GM19023 (cell line): ENCODE results near the gene KIF13A.
"Not testable (repeated sequence)": the region's sequence is repeated elsewhere in the genome, so short reads cannot be mapped to it uniquely, and the experiment has no call there.

Experiments
- ATAC-seq: cut with Tn5 transposase; IDR thresholded peaks from one replicate; pipeline ENCODE4 v1.9.1; 2021; ENCODE audit warnings: mild to moderate bottlenecking, moderate library complexity; ENCODE audit not compliant: unreplicated experiment

Gene KIF13A

DNA sequence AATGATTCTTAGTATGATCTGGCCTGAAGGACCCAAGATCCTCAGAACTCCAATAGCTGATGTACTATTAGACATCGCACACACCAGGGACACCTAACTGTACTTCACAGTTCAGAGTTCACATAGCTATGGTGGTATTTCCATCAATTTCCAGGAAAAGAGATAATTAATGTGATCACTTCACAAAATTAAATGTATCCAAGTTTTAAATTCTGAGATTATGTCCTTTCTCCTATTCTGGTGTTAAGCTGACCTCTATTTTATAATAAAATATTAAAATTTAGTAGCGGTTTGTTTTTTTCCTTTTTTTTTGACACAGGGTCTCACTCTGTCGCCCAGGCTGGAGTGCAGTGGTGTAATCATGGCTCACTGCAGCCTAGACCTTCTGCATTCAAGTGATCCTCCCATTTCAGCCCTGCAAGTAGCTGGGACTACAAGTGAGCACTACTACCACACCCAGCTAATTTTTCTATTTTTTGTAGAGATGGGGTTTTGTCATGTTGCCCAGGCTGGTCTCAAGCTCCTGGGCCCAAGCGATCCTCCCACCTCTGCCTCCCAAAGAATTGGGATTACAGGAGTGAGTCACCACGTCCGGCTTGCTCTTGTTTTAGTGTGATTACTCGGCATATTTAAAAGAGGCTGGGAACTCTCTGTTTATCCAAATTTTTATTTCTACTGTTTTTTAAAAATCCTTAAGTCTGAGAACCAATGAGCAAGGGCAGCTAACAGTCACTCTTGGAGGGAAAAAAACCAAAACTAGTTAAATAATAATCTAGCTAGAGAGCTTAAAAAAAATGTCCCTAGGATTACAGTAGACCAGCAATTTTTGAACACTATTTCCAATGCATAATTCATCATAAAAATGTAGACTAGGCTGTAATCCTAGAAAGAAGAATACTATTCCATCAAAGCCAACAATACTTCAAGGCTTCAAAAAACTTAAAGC is 16.0 kb downstream of the KIF13A start:
- ATAC-seq: no peak

DNA sequence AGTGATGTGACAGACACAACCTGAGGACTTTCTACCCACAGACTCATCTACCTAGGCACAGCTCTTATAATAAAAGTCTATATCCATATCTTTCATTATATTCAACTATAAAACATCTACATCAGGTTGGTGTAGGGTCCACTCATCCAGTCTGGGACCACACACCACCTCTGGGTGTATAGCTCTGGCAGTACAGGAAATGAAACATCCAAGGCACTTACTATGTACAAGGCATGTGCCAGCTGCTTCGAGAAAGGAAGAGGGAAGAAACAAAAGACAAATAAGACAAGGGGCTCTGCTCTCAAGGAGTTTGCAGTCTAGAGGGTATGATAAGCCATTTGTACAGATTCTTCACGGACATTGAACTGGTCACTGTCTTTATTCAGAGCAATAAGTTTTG is 18.6 kb downstream of the KIF13A start:
- ATAC-seq: no peak

DNA sequence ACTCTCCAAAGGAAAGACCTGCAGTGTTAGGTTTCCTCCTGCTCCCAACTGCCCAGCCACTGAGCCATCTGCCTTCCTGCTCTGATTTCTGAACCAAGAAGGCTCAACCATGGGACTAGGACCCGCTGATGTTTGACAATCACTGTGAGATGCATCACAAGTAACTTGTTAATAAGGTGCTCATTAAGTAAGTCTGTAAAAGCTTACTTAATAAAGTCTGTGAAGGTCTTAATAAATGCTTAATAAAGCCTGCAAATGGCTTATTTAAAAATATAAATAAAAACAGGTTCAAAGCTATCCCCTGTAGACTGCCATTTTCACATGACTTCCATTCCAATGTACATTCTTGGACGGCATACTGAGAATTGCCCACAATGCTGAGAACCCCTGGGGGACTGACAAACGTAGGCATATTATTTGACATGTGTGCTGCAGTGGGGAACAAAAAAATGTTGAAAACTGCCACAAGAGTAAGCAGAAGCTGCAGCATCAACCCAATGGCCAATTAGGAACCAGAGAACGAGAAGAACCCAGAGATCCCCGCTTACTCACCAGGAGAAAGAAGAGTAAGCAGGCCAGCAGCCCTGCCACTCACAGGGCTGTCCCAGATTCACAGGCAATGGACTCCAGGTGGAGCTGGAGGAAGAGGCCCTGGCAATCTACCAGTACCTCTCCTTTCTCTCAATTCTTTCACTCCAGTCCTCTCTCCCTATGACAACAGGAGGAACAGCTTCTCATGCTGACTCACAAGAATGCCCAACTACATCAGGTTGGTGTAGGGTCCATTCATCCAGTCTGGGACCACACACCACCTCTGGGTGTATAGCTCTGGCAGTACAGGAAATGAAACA is 19.5 kb downstream of the KIF13A start:
- no peak for ATAC-seq

DNA sequence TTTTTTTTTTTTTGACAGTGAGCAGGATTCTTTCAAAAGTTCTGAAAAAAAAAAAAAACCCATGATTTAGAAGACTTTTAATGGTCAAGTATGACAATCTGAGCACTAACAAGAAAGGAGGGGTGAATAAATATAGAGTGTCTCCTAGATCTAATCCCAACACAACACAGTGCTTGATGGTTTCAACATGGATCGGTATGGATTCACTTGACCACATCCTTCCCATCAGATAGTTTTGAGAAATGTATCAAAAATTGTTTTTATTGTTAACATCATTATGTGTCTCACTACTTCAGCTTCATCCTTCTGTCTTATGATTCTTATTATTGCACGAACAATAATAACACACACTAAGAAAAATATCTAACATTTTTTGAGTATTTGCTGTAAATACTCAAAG is 21.0 kb downstream of the KIF13A start:
- no peak for ATAC-seq

DNA sequence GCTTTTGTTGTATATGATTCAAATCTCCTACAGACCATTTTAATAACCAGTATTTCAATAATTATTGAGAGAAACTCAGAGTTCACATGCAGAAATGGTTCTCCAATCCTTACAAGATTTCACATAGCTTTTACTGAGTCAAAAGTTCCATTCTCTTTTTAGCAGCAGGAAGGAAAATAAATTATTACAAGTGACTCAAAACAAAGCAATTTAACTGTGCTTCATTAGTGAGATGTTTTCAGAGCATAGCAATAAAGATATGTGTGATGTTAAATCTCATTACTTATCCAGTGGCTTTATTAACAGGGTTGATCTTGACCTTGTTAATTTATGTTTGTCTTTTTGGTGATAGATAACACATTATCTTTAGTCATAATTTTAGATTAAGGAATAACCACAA is 22.0 kb downstream of the KIF13A start:
- ATAC-seq: no peak

DNA sequence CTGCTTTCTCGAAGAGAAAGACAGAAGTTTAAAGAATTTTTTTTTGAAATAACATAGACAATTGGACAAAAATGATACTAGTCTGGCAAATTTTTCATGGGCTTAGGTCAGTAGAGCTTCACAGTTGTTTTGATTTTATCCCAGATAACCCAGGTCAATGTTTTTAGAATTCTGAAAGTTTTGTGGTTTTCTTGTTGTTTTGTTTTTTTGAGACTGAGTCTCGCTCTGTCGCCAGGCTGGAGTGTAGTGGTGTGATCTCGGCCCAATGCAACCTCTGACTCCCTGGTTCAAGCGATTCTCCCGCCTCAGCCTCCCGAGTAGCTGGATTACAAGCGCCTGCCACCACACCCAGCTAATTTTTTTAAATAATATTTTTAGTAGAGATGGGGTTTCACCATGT is 22.8 kb downstream of the KIF13A start:
- no peak for ATAC-seq

DNA sequence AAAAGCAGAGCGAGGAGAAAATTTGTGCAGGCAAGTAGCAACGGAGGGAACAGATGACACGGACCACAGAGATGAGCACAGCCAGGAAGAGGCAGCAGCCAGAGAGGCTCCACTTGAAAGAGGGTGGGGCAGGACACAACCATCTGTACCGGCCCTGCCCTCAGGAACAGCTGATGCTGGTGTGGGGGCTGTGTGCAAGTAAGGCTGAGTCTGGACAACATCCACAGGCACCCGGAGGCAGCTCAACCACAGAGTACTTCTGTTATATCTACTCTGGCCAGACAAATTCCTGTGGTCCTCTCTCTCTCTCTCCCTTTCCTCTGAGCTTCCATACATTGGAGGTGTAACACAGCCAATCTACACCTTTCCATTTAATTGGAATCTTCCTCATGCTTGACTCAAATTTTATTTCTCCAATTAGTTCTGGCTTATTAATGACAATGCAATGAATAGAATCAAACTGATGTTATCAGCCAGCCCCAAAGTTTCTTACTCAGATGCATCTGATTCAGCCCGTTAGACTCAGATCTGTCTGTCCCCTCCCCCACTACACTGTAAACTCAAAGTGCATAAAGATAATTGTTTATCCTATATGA is 24.9 kb downstream of the KIF13A start:
- ATAC-seq: no peak

DNA sequence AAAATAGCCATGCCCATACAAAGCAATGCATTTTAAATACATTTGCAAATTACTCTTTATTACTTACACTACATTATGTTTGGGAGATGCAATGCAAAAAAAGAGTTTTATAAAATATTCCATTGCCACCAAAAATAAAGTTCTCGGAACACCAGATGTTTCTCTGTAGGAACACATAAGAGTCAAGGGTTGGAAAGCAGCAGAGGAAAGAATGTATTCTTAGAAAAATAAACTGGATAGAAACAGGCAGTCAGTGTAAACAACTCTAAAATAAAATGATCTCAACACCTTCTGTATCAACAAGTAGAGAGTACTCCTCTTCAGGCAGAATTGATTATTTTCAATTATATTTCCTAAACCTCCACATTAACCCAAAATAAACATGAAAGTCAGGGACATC is 28.1 kb downstream of the KIF13A start:
- no peak for ATAC-seq

DNA sequence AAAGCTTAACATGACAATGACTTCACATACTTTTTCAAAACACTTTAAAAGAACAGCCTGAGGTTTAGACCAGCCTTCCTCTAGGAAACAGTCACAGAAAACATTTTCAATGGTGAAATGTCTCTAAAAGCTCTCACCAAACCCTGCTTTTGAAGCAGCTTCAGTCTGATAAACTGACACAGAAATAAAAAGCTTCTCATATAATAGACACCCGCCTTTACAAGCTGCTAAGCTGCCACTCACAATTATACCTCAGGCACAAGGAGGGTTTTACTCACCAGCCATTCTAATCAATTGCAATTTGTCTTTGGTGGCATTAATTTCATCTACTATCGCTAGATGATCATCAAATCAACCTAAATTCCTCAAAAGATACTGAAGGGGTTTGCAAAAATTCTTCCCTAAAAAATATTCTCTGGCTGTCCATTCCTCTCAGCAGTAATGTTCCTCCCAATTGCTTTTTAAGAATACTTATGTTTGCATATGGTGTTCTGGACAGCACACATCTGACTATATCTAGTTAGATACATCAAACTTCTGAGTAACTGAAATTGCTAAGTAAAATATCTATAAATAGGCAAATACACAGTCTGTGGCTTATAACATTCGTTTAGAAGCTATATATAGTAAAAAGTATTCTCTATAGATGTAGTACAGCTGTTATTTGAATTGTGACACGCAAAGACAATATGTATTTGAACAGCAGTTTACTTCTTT is 29.4 kb downstream of the KIF13A start:
- no peak for ATAC-seq

DNA sequence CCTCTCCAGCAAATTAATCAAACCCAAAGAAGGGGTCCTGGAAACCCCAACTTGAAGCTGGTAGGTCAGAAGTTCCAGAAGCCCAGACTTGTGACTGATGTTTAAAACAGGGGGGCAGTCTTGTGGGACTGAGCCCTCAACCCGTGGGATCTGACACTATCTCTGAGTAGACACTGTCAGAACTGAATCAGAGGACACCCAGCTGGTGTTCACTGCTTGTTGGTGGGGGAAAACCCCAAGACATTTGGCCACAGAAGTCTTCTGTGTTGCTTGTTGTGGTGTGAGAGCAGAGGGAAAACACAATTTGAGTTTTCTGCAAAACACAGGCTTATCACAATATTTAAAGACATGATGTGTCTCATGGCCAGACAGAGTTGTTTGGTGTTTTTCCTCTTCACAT is 29.9 kb downstream of the KIF13A start:
- ATAC-seq: peak; percentile 93

DNA sequence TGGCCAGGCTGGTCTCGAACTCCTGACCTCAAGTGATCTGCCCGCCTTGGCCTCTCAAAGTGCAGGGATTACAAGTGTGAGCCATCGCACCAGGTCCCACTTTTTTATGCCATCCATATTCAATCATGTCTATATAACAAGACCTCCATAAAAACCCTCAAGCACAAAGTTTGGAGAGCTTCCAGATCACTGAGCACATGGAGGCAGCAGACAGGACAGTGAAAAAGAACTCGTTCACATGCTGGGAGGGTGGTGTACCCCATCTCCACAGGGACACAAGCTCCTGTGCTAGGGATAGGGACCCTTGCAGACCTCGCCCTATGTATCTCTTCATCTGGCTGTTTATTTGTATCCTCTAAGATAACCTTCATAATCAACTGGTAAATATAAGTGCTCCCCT is 30.3 kb downstream of the KIF13A start:
- peak; percentile 10 for ATAC-seq

DNA sequence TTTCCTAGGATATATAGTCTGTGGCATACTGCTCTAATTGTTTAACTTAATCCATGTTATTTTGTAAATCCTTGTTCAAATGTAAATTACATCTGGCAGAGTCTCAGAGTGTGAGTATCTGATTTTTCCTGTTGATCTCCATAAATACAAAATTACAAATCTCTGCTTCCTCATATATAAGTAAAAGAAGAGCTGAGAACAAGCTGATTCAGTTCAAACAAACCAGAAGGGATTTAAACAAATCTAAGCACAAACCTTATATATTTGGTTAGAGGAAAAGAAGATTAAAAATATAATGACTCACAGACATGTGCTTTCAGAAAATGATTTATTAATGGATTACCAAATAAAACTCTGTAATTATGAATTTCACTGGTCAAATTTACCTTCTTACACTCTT is 37.3 kb downstream of the KIF13A start:
- ATAC-seq: no peak

DNA sequence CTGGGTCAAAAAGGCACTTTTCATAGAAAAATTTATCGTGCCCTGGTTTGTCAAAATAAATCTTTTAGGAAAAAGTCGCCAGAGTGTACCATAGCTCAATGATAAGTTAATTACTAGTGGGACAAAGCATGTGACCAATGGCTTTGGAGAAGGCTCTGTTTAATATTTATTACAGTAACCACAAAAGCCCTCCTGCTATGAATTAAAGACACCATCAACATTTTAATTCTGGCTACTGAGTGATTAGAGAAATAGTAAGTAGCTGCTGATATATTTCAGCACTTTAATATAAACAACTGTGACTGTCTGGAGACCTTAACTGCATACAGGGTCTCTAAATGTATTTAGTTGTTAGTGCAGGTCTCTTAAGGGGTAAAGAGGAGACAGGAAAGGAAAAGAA is 38.3 kb downstream of the KIF13A start:
- no peak for ATAC-seq

DNA sequence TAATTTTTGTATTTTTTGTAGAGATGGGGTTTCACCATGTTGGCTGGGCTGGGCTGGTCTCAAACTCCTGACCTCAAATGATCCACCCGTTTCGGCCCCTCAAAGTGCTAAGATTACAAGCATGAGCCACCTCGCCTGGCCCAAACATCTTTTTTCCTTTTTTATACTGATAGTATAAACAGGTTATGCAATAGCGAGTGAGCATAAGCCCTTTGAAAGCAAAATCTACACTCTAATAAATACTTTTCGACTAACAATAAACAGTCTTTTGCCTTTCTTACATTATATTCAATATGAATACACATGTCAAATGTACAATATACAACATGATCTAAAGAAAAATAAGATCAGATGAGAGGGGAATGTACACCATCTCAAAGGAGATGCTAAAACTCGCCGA is 38.7 kb downstream of the KIF13A start:
- no peak for ATAC-seq

DNA sequence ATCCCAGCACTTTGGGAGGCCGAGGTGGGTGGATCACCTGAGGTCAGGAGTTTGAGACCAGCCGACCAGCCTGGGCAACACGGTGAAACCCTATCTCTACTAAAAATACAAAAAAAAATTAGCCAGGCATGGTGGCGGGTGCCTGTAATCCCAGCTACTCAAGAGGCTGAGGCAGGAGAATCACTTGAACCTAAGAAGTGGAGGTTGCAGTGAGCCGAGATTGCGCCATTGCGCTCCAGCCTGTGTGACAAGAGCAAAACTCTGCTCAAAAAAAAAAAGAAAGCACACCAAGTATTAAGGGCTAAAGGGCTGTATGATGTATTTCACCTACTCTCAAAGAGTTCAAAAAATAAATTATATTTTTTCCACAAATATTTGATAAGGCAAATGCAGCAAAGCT is 39.9 kb downstream of the KIF13A start:
- not testable (repeated sequence) for ATAC-seq

DNA sequence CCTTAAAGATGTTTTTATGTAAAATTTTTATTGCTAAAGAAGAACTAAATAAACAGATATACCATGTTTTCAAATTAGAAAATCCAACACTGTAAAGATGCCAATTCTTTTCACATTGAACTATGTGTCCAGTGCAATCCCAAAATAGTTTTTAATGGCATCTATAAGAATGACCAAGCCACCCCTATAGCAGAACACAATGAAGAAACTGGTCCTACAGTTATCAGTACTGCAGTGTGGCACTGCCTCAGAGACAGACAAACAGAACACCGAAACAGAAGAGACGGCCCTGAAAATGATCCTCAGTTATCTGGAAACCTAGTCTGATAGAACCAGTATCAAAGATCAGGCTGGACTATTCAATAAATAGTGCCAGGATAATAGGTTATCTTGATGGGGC is 41.9 kb downstream of the KIF13A start:
- no peak for ATAC-seq

DNA sequence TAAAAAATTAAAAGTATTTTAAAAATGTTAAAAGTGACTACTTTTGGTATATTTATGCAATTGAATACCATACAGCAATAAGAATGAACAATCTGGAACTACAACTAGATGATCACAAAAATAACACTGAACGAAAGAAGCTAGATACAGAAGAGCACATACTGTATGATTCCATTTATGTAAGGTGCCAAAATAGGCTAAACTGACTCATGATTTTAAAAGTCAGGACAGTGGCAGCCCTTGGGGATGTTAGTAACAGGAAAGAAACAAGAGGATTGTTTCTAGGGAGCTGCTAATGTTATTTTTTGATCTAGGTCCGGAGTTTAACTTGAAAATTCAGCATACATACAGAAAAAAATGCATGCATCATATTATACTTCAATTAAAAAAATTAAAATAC is 42.3 kb downstream of the KIF13A start:
- no peak for ATAC-seq

DNA sequence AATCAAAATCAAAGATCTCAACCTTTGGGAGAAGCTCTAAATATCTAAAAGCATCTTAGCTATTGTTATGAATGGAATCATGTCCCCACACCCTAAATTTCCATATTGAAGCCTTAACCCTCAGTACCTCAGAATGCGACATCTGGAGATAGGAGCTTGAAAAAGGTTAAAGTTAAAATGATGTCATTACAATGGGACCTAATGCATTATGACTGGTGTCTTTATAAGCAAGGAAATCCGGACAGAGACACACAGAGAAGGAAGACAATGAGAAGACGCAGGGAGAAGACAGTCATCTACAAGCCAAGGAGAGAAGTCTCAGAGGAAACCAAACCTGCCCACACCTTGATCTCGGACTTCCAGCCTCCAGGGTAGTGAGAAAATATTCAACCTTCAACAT is 46.1 kb downstream of the KIF13A start:
- no peak for ATAC-seq

DNA sequence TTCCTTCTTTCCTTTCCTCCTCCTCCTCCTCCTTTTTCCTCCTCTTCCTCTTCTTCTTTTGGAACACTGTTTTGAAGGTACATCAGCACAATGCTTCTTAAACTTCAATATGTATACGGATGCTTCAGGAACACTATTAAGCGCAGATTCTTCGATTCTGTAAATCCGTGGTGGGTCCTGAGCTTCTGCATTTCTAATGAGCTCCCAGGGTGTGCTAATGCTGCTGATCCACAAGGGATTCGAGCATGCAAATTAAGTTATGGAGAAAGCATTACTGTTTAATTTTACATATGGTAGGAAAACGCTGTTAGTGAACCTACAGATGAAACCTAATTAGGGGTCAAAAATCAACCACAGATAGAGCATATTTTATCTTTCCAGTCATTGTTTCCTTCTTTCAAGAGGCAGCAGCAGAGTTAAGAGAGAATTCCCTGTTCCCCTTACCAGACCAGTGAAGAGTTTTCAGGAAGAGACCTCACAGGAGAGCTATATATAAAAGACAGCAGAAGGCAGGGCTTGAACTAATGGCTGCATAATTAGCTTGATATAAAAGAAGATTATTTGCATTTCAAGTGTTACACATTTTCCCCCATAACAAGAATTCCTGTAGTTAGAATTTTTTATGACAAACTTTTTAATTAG is 47.2 kb downstream of the KIF13A start:
- ATAC-seq: no peak

DNA sequence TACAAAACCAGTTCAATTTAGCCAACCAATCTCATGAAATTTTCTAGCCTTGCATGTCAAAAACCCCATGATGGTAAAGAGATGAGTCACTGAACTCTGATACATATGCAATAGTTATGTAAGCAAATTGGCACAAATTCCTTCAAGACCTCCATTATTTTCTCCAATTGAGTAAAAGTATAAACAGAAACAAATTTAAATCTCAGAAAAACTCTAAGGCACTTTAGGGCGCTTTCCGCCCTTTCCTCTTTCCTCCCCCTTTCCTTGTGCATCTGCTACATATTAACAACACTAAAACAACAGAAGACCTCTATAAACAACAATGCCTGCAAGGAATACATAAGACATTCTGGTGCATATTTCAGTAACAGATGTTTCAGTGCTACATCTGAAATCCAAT is 48.5 kb downstream of the KIF13A start:
- no peak for ATAC-seq
